ENCODE measurements around the gene ADM. TPM values are rescaled to one million over a fixed set of nuclear protein-coding genes. Genes with fewer than 3 reads are reported as not detected.

ADM gene
- total and polyA plus RNA-seq, 2 donors (not counting 1 experiment from before 2014, with no cell fraction given), result 2.3 to 10.4 TPM

DNA sequence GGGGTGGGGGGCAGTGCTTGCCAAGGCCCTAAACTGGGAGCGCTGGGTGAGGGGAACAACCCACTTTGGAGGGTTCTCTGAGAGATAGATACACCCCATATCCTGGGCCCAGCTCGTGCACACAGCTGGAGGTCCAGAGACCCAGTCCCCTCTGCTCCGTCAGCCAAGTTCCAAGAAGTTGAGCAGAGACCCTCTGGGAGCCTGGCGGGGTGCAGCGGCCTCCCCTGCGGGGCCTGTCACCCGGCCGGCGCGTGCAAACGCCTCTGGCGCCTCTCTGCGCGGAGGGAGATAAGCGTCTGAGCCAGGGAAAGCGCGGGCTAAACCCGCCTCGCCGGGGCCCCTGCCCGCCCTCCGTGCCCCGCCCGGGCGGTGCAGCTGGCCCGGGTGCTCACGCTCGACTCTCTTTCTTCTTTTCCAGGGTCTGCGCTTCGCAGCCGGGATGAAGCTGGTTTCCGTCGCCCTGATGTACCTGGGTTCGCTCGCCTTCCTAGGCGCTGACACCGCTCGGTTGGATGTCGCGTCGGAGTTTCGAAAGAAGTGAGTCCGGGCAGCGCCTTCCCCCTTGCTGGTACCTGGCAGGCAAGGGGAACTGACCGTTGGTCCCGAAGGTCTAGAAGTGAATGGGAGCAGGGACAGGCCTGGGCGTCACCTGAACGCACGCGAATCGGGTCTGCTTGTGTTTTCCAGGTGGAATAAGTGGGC, 540 bp downstream of the ADM start:
- peak; percentile 61 for DNase-seq
- H3K4me3 ChIP-seq (ENCODE audit: control extremely low read depth in 1 of 5, extremely low read depth in 1 of 5, insufficient read depth in 1 of 5, low read depth in 2 of 5, low read length in 4 of 5), result peak overlapping the region; percentile 57 to 92 (median 72)
- H3K27ac ChIP-seq (ENCODE audit: low read length in 2 of 2), result no peak overlapping the region
- peak overlapping the region; percentile 95 for H2AFZ ChIP-seq (ENCODE audit: insufficient read depth, low read depth, low read length, poor library complexity, severe bottlenecking)
- peaks cover 54% of the 10 kb centered on the region for H3K4me1 Mint-ChIP-seq
- H3K4me3 Mint-ChIP-seq, result peak overlapping the region; percentile 98
- peaks cover 0 to 16% (median 0%) of the 10 kb centered on the region in 3 donors for H3K9me3 ChIP-seq (ENCODE audit: control extremely low read depth in 1 of 3, control insufficient read depth in 2 of 3, insufficient read depth in 1 of 3, low read length in 2 of 3)
- H3K4me2 ChIP-seq (replicated peaks; ENCODE audit: low read depth, low read length, poor library complexity, severe bottlenecking), result peak overlapping the region; percentile 98
- WGBS (ENCODE audit: insufficient coverage), result 2% methylated on average over 51 of the region's 51 CpGs
- ChIA-PET POLR2A (interaction anchor here (0.7 to 1.1 kb wide), 2 partner anchors 235 to 547 kb away, joined by 3 read pairs; partner anchors contain the start of gene RNF141), CTCF (interaction anchor here (0.6 to 10.2 kb wide), 13 partner anchors 10 to 1392 kb away, joined by 3 to 187 read pairs (median 7); no protein-coding TSS in a partner anchor)
- H3K27ac Mint-ChIP-seq, result peak overlapping the region; percentile 8
- ATAC-seq (ENCODE audit: low read depth), result no peak
- no peaks in the 10 kb centered on the region for H4K20me1 ChIP-seq (ENCODE audit: control insufficient read depth, insufficient read depth, low read length, poor library complexity, severe bottlenecking)
- H3K79me2 ChIP-seq (ENCODE audit: control insufficient read depth, insufficient read depth, low read length), result no peaks in the 10 kb centered on the region
- H3K27me3 ChIP-seq (replicated peaks in 1 of 4; ENCODE audit: control extremely low read depth in 1 of 4, control insufficient read depth in 3 of 4, insufficient read depth in 4 of 4, low read length in 3 of 4), result peaks cover 0 to 34% (median 15%) of the 10 kb centered on the region in 4 experiments
- intact Hi-C loops (cut with micrococcal nuclease), result loop anchor here (5.0 to 10.0 kb wide), 5 partner anchors 149 to 991 kb away; partner anchors contain the start of genes AMPD3, RNF141, TMEM41B and WEE1
- no peaks in the 10 kb centered on the region for H3K36me3 ChIP-seq (replicated peaks in 1 of 2; ENCODE audit: control extremely low read depth in 1 of 2, control insufficient read depth in 1 of 2, extremely low read depth in 1 of 2, insufficient read depth in 2 of 2, low read length in 1 of 2)
- H3K9me3 Mint-ChIP-seq (ENCODE audit: insufficient read depth), result no peaks in the 10 kb centered on the region
- H3K9ac ChIP-seq (ENCODE audit: low read length), result peak overlapping the region; percentile 82
- peaks cover 42 to 58% of the 10 kb centered on the region in 2 donors for H3K4me1 ChIP-seq (ENCODE audit: control insufficient read depth in 2 of 2, insufficient read depth in 2 of 2, low read length in 2 of 2)
- TF ChIP-seq, protein P1, sequence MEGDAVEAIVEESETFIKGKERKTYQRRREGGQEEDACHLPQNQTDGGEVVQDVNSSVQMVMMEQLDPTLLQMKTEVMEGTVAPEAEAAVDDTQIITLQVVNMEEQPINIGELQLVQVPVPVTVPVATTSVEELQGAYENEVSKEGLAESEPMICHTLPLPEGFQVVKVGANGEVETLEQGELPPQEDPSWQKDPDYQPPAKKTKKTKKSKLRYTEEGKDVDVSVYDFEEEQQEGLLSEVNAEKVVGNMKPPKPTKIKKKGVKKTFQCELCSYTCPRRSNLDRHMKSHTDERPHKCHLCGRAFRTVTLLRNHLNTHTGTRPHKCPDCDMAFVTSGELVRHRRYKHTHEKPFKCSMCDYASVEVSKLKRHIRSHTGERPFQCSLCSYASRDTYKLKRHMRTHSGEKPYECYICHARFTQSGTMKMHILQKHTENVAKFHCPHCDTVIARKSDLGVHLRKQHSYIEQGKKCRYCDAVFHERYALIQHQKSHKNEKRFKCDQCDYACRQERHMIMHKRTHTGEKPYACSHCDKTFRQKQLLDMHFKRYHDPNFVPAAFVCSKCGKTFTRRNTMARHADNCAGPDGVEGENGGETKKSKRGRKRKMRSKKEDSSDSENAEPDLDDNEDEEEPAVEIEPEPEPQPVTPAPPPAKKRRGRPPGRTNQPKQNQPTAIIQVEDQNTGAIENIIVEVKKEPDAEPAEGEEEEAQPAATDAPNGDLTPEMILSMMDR (IDR thresholded peaks at IDR 0.05), result no peak
- TF ChIP-seq EZH2 (IDR thresholded peaks at IDR 0.05; ENCODE audit: borderline replicate concordance, insufficient read depth, low read depth, low read length, poor library complexity, severe bottlenecking), result no peak
- H3K27me3 Mint-ChIP-seq, result peaks cover 13% of the 10 kb centered on the region
